ENCODE data around the gene RTN4. TPM values are rescaled to one million over a fixed set of nuclear protein-coding genes. Genes with fewer than 3 reads are reported as not detected.
A peak's percentile ranks its signal among the peaks of the same experiment; 100 is the strongest.
"Not testable (repeated sequence)": the region's sequence is repeated elsewhere in the genome, so short reads cannot be mapped to it uniquely, and the experiment has no call there.

The RTN4 gene
- total RNA-seq, 1 experiment from 2014 or later: 187 TPM

DNA sequence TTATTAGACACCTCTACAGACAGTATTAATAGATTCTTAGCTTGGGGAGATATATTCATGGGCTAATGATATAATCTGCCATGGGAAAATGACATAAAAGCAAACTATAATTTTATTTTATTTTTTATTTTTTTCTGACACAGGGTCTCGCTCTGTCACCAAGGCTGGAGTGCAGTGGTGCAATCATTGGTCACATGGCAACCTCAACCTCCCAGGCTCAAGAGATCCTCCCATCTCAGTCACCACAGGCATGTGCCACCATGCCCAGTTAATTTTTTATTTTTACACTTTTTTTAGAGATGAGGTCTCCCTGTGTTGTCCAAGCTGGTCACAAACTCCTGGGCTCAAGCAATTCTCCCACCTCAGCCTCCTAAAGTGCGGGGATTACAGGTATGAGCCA is 39.3 kb downstream of the RTN4 start:
- peak; percentile 23 for DNase-seq (ENCODE audit: low spot score)

DNA sequence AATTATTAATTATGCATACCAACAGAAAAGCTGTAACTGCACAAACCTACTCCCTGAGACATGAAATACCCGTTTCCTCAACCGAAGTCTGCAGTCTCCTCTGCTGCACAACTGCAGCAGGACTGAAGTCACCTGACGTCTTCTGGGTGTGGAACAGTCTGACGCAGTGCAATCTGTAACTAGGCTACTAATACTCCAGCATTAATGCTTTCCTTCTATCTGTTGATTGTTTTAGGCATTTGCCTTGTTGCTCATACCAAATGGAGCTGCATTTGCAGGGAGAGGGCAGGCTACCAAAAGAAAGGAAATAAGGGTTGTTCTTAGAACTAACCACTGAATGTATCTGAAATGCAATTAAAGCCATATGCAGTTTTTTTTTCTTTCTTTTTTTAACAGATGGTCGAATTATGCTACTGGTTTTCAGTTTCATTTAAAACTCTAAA is 40.1 kb downstream of the RTN4 start:
- DNase-seq (ENCODE audit: low spot score): no peak

DNA sequence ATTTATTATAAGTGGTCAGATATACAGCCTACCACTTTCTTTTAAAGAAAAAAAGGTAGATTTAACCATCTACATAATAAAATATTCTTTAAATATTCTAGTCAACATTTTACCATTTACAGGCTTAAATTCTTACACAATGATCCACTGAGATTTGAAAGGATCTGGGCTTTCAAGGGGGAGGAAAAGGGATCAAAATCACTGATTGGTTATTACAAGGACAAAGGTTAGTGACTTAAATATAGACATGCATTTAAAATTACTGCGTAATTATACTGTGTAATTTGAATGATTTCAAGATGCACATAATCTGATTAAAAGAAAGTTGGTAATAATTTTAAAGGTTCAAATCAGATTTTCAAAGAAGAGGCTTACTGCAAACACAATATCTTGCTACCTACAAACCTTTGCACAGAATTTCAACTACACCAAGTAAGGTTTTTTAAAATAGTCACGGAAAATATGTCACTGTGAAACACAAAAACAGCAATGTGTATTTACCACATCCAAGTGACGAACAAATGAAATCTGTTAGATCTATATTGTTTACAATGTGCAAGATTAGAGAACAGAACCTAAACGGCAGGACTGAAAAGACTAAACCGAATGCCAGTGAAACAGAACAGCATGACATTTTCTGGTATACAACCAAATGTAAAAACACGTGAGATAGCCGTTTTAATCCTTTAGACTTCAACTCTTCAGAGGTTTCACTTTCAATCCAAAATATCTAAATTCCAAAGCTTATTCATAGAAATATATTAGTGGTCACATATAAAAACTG is 40.8 kb downstream of the RTN4 start:
- DNase-seq (ENCODE audit: low spot score): no peak

- no peak for DNase-seq (ENCODE audit: low spot score)
Measured at GRCh38 chr2:55006306-55006705, 43.9 kb downstream of the RTN4 start.

GRCh38 chr2:55003706-55004639 is 46.3 kb downstream of the RTN4 start:
- DNase-seq (ENCODE audit: low spot score): no peak

DNA sequence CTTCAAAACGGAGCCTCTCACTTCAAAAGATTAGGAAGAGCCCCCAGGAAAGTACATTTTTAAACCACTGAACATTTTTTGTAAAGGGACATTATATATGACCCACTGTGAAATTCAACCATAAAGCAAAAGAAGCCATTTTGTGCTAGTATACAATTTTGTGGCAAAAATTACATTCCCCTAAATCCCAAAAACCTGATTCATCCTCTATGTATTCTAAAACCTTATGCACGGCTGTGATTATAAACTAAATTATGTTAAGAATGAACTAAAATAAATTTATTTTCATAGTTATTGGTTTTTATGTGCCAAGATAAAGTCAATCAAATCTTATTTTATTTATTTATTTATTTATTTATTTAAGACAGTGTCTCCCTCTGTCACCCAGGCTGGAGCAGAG is 48.5 kb downstream of the RTN4 start:
- no peak for DNase-seq (ENCODE audit: low spot score)

GRCh38 chr2:55000341-55000740 is 49.9 kb downstream of the RTN4 start:
- no peak for DNase-seq (ENCODE audit: low spot score)

DNA sequence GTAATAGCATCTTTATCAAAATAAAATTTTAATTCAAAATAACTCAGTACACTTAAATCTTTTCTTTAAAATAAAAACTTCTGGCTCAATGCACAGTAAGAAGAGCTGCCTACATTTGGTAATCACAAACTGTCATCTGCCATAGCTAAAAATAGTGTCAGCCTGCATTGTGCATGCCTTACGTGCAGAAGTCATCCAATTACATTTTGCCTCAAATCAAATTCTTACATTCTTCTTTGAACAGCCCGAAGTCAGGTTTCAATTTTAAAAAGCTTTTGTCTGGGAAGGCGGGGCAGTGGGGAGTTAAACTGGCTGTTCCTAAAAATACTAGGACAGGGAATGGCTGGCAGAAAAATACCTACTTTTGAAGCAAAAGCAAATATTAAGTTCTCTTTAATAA is 51.1 kb downstream of the RTN4 start:
- DNase-seq (ENCODE audit: low spot score): peak; percentile 37

DNA sequence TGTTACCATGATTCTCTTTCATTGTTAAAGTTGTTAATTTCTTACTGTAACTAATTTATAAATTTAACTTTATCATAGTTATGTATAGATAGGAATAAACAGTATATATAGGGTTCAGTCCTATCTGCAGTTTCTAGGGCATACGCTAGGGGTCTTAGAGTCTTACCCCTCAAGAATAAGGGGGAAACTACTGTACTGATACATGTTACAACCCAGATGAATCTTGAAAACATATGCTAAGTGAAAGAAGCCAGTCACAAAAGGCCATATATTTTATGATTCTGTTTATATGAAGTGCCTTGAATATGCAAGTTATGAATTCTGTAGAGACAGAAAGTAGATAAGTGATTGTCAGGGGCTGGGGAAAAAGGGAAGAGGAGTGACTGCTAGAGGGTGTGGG is 52.4 kb downstream of the RTN4 start:
- DNase-seq (ENCODE audit: low spot score): no peak

DNA sequence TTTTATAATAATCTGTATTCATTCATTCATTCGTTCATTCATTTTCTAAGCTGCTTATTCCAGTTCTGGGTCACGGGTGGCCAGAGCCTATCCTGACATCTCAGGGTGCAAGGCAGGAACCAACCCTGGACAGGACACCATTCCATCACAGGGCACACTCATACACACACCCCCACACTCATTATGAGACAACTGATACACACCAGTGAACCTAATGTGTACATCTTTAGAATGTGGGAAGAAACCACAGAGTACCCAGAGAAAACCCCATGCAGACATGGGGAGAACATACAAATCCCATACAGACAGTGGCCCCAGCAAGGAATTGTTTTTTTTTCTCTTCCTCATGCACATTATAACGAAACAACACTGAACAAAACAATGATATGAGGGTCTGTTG is 54.7 kb downstream of the RTN4 start:
- DNase-seq (ENCODE audit: low spot score): no peak

- not testable (repeated sequence) for DNase-seq (ENCODE audit: low spot score)
Measured at GRCh38 chr2:54990694-54991093, 59.6 kb downstream of the RTN4 start.

DNA sequence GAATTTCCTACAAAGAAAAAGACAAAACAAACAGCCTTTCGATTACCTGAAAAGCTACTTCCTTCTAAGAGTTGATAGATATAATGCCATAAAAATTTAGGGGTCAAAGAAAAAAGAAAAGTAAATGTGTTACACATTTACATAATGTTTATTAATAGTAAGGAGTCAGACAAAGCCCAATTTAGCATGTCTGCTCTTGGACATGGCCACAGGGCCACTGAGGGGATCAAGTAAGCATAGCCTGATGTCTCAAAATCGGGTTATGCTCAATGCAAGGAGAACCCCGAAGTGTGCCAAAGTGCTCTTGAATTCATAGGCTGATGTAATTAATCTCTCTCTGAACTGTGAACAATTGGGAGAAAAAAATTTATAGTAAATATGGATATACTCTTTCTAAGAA is 61.6 kb downstream of the RTN4 start:
- DNase-seq (ENCODE audit: low spot score): no peak

- DNase-seq (ENCODE audit: low spot score): no peak
Measured at GRCh38 chr2:54986264-54986663, 64.0 kb downstream of the RTN4 start.

GRCh38 chr2:54984476-54984875 is 65.8 kb downstream of the RTN4 start:
- no peak for DNase-seq (ENCODE audit: low spot score)

DNA sequence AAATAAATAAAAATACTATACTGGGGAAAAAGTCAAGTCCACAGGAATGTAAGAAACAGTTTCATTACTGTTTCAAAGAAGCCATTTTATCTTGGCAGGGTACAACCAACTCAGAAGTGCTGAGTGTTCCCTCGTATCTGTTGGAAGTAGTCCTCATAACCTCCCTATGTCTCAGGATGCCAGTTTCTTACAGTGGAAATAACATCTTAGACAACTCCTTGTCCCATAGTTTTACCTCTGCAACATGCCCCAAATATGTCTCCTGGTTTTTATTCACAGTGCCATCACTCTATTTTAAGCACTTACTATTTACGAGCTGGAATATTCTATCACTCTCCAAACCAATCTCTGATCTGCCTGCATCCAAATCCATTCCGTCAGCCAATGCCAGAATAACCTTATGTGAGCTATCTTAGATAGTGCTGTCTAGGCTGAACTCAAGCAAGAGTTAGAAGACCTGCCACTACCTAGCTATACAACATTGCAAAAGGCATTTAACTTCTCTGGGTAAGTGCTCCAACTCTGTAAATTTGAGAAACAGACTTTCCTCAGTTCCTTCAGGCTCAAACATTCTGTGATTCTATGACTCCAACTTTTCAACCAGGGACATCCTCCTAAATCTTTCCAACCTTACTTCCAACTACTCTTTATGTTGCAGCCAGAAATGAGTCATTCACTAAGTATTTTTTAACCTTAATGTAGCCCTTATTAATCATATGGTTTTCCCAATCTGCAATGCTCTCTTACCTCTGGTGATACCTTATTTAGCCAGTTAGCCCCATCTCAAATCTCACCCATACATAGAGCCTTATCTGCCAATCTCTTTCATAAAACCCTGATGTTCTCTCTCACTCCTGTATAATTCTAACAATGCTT is 66.7 kb downstream of the RTN4 start:
- no peak for DNase-seq (ENCODE audit: low spot score)

GRCh38 chr2:54981385-54981784 is 68.9 kb downstream of the RTN4 start:
- no peak for DNase-seq (ENCODE audit: low spot score)

DNA sequence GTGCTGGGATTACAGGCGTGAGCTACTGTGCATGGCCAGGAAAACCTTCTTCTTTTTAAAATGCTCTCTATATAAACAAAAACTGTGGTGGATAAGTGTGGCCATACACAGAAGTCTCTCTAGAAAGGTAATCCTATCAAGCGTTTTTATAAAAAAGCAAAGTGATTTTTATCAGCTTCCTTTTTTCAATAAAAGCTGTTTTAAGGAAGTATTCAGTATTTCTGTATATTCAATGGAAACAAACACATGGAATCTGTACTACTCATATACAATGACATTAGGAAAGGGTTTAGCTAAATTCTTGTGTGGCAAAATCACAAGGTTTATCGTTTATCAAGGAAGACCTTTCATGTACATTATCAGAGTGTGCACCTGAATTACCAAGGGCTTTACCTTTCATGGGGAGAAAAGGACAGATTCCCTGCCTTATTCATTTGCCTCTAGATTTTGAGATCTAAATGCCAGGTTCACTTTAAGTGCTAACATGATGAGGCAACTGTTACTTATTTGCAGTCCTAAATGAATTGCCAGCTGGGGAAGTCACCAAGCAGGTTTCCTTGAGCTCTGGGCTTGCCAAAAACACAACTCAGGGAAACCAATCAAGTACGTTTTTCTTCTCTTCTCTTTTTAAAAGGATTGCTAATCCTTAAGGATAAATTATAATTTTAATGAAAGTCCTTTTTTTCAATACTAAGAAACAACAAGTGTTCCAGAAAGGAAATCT is 70.8 kb downstream of the RTN4 start:
- no peak for DNase-seq (ENCODE audit: low spot score)

- no peak for DNase-seq (ENCODE audit: low spot score)
Measured at GRCh38 chr2:54977149-54977548, 73.1 kb downstream of the RTN4 start.

- no peak for DNase-seq (ENCODE audit: low spot score)
Measured at GRCh38 chr2:54975598-54976492, 74.4 kb downstream of the RTN4 start.

DNA sequence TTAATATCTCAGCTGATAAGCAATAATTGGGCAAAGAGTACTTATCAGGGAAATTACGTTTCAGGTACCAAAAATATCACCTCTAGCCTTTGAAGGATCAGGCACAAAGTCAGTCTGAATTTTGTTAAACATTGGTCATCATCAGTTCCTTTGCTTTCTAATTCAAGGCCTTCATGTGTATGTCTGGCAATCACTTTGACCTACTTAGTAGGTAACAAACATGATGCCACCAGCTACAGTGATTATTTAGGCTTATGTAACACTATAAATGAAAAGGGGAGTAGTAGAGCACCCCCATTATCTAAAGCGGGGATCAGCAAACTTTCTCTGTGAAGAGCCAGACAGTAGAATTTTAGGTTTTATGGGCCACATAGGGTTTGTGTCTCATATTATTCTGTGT is 75.1 kb downstream of the RTN4 start:
- DNase-seq (ENCODE audit: low spot score): no peak
